H9 (cell line): ENCODE data around the gene TOPORS. TPM values are rescaled to one million over a fixed set of nuclear protein-coding genes. Genes with fewer than 3 reads are reported as not detected.

Experiments
- DNase-seq: peaks from one replicate; pipeline ENCODE4 v3.0.0-alpha.2; 2017
- H2AFZ ChIP-seq: one replicate; pipeline ENCODE4 v1.6.1; 2013; ENCODE audit warnings: mild to moderate bottlenecking, low read length, control low read depth, moderate library complexity
- H2AK5ac ChIP-seq: 2 replicates; pipeline ENCODE4 v1.6.1; 2013; ENCODE audit warnings: low read length, control low read depth, mixed read lengths; ENCODE audit not compliant: insufficient read length
- H2BK120ac ChIP-seq: one replicate; pipeline ENCODE4 v1.6.1; 2013; ENCODE audit warnings: low read depth, mild to moderate bottlenecking, low read length, control low read depth, inconsistent platforms; ENCODE audit not compliant: poor library complexity, severe bottlenecking
- H2BK12ac ChIP-seq: 2 replicates; pipeline ENCODE4 v1.6.1; 2013; ENCODE audit warnings: low read length, control low read depth, mixed read lengths, low read depth; ENCODE audit not compliant: insufficient read length
- H2BK15ac ChIP-seq: 2 replicates; pipeline ENCODE4 v1.6.1; 2013; ENCODE audit warnings: low read depth, low read length, control low read depth
- H2BK20ac ChIP-seq: one replicate; pipeline ENCODE4 v1.6.1; 2013; ENCODE audit warnings: low read depth, mild to moderate bottlenecking, low read length, control low read depth, inconsistent platforms; ENCODE audit not compliant: poor library complexity, severe bottlenecking
- H2BK5ac ChIP-seq: 2 replicates; pipeline ENCODE4 v1.6.1; 2013; ENCODE audit warnings: low read length, control low read depth, mixed read lengths; ENCODE audit not compliant: insufficient read length
- H3K14ac ChIP-seq: 2 replicates; pipeline ENCODE4 v1.6.1; 2013; ENCODE audit warnings: low read length, control low read depth; ENCODE audit not compliant: insufficient read depth
- H3K18ac ChIP-seq: 2 replicates; pipeline ENCODE4 v1.6.1; 2013; ENCODE audit warnings: low read depth, mild to moderate bottlenecking, mixed read lengths, low read length, control low read depth; ENCODE audit not compliant: insufficient read length
- H3K23ac ChIP-seq: 2 replicates; pipeline ENCODE4 v1.6.1; 2013; ENCODE audit warnings: low read length, control low read depth, mixed read lengths, low read depth; ENCODE audit not compliant: insufficient read length
- H3K23me2 ChIP-seq: 2 replicates; pipeline ENCODE4 v1.6.1; 2013; ENCODE audit warnings: low read depth, mild to moderate bottlenecking, mixed read lengths, low read length, control low read depth; ENCODE audit not compliant: insufficient read length, poor library complexity, severe bottlenecking
- H3K27ac ChIP-seq: 2 replicates; pipeline ENCODE4 v1.5.1; 2013; ENCODE audit warnings: low read length, control low read depth, mixed read lengths, low read depth; ENCODE audit not compliant: insufficient read length
- H3K27me3 ChIP-seq: 2 replicates; pipeline ENCODE4 v1.6.1; 2013; ENCODE audit warnings: low read length, control low read depth, inconsistent platforms; ENCODE audit not compliant: insufficient read depth
- H3K4ac ChIP-seq: 2 replicates; pipeline ENCODE4 v1.6.1; 2013; ENCODE audit warnings: low read depth, mild to moderate bottlenecking, control low read depth, inconsistent platforms, low read length, moderate library complexity
- H3K4me1 ChIP-seq: 2 replicates; pipeline ENCODE4 v1.6.1; 2013; ENCODE audit warnings: low read length, control low read depth, inconsistent platforms; ENCODE audit not compliant: insufficient read depth
- H3K4me2 ChIP-seq: 2 replicates; pipeline ENCODE4 v1.6.1; 2013; ENCODE audit warnings: low read length, control low read depth, mixed read lengths; ENCODE audit not compliant: insufficient read length, insufficient read depth
- H3K56ac ChIP-seq: 2 replicates; pipeline ENCODE4 v1.6.1; 2013; ENCODE audit warnings: low read depth, mild to moderate bottlenecking, mixed read lengths, low read length, control low read depth; ENCODE audit not compliant: insufficient read length
- H3K79me1 ChIP-seq: 2 replicates; pipeline ENCODE4 v1.6.1; 2013; ENCODE audit warnings: low read depth, mild to moderate bottlenecking, moderate library complexity, low read length, control low read depth, inconsistent platforms; ENCODE audit not compliant: insufficient read depth, poor library complexity, severe bottlenecking
- H3K79me2 ChIP-seq: 2 replicates; pipeline ENCODE4 v1.6.1; 2013; ENCODE audit warnings: low read length, control low read depth, inconsistent platforms; ENCODE audit not compliant: insufficient read depth
- H3K9ac ChIP-seq: 2 replicates; pipeline ENCODE4 v1.6.1; 2013; ENCODE audit warnings: low read length, control low read depth, mixed read lengths; ENCODE audit not compliant: insufficient read length; ENCODE audit errors: extremely low read depth
- H3K9me3 ChIP-seq: one replicate; pipeline ENCODE4 v1.6.1; 2013; ENCODE audit warnings: low read depth, low read length, inconsistent platforms; ENCODE audit not compliant: control insufficient read depth
- H3T11ph ChIP-seq: one replicate; pipeline ENCODE4 v1.6.1; 2013; ENCODE audit warnings: mild to moderate bottlenecking, low read length, control low read depth, inconsistent platforms
- H4K20me1 ChIP-seq: one replicate; pipeline ENCODE4 v1.6.1; 2013; ENCODE audit not compliant: control insufficient read depth, insufficient read length, insufficient read depth
- H4K5ac ChIP-seq: 2 replicates; pipeline ENCODE4 v1.6.1; 2013; ENCODE audit warnings: low read depth, mild to moderate bottlenecking, mixed read lengths, low read length, control low read depth; ENCODE audit not compliant: insufficient read length
- H4K8ac ChIP-seq: replicated peaks from 2 replicates; pipeline ENCODE4 v1.6.1; 2013; ENCODE audit warnings: low read length, control low read depth, mixed read lengths, low read depth; ENCODE audit not compliant: insufficient read length
- H4K91ac ChIP-seq: 2 replicates; pipeline ENCODE4 v1.6.1; 2013; ENCODE audit warnings: low read depth, mild to moderate bottlenecking, moderate library complexity, mixed read lengths, low read length, control low read depth; ENCODE audit not compliant: insufficient read length
- H3K27ac Mint-ChIP-seq, 3 experiments: 2 replicates in 2 of 3; 3 replicates in 1 of 3; pipeline ENCODE4 v1.8.0; 2020 to 2021; ENCODE audit warnings: mixed read lengths in 3 of 3, mild to moderate bottlenecking in 1 of 3, moderate library complexity in 1 of 3
- H3K27me3 Mint-ChIP-seq: 2 replicates; pipeline ENCODE4 v1.8.0; 2021; ENCODE audit warnings: low read depth, mild to moderate bottlenecking, moderate library complexity, mixed read lengths
- H3K36me3 Mint-ChIP-seq, 3 experiments: 2 replicates in 2 of 3; 3 replicates in 1 of 3; pipeline ENCODE4 v1.8.0; 2020 to 2021; ENCODE audit warnings: low read depth in 3 of 3, mixed read lengths in 3 of 3; ENCODE audit not compliant: insufficient read depth in 1 of 3
- H3K4me1 Mint-ChIP-seq, 2 experiments: 2 replicates each; pipeline ENCODE4 v1.8.0; 2020; ENCODE audit warnings: mixed read lengths in 2 of 2
- H3K4me3 Mint-ChIP-seq, 2 experiments: 2 replicates in 1 of 2; 3 replicates in 1 of 2; pipeline ENCODE4 v1.8.0; 2020 to 2021; ENCODE audit warnings: mild to moderate bottlenecking in 2 of 2, mixed read lengths in 2 of 2, moderate library complexity in 1 of 2
- H3K9me3 Mint-ChIP-seq, 2 experiments: 2 replicates in 1 of 2; 3 replicates in 1 of 2; pipeline ENCODE4 v1.8.0; 2020; ENCODE audit warnings: mild to moderate bottlenecking in 2 of 2, mixed read lengths in 2 of 2, moderate library complexity in 1 of 2
- total RNA-seq: library from RNA; stranded (reverse); gene quantifications from 2 replicates; pipeline ENCODE4 v1.2.1, GENCODE V29; 2021
- TF ChIP-seq, protein P1 (sequence below): fragments of 200-600 bp; sonication (generic); conservative IDR thresholded peaks from 3 replicates; pipeline ENCODE4 v1.8.0; 2021; ENCODE audit warnings: antibody characterized with exemption, mild to moderate bottlenecking

TOPORS gene
- total RNA-seq, 1 experiment from 2014 or later = 31.9 TPM

DNA sequence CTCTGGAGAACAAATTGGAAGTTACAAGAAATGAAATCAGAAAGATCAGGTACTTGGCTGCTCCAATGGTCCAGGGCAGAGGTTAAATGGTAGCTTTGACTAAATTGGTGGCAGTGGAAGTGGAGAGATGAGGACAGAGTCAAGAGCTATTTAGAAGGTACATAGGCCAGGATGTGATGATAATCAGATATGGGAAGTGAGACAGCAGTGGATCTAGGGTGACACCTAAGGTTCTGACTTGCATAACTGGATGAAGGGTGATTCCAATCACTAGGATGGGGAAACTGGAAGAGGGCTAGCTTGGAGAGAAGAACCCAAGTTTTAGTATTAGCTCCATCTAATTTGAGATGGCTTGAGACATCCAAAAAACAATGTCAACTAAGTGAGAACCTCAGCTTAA is 44.5 kb upstream of the TOPORS start:
- Histone ChIP-seq H3K56ac (no peak overlapping the region), H3K9ac (no peak overlapping the region), H4K91ac (no peak overlapping the region), H2BK15ac (no peak overlapping the region), H2BK5ac (no peak overlapping the region), H2AFZ (no peak overlapping the region), H3K79me2 (no peaks in the 10 kb centered on the region), H4K5ac (no peak overlapping the region), H3K4me1 (no peaks in the 10 kb centered on the region), H4K20me1 (no peaks in the 10 kb centered on the region), H2BK12ac (no peak overlapping the region), H4K8ac (no peak overlapping the region), H3K14ac (no peak overlapping the region), H3K79me1 (no peaks in the 10 kb centered on the region), H3K23ac (no peak overlapping the region), H3K23me2 (no peaks in the 10 kb centered on the region), H3K27ac (no peak overlapping the region), H2AK5ac (no peak overlapping the region), H3K27me3 (no peaks in the 10 kb centered on the region), H3T11ph (no peak overlapping the region), H2BK20ac (no peak overlapping the region), H3K9me3 (no peaks in the 10 kb centered on the region), H3K18ac (no peak overlapping the region), H2BK120ac (no peak overlapping the region), H3K4ac (no peak overlapping the region), H3K4me2 (no peak overlapping the region)
- Mint-ChIP-seq H3K27ac (no peak overlapping the region), H3K36me3 (no peaks in the 10 kb centered on the region), H3K27me3 (peaks cover 6% of the 10 kb centered on the region; the same call in 1 of the 2 replicates), H3K9me3 (peaks cover 0 to 47% of the 10 kb centered on the region in 2 experiments; a peak in 2 of 5 replicates), H3K4me1 (no peaks in the 10 kb centered on the region), H3K4me3 (no peak overlapping the region)
- TF ChIP-seq, protein P1, sequence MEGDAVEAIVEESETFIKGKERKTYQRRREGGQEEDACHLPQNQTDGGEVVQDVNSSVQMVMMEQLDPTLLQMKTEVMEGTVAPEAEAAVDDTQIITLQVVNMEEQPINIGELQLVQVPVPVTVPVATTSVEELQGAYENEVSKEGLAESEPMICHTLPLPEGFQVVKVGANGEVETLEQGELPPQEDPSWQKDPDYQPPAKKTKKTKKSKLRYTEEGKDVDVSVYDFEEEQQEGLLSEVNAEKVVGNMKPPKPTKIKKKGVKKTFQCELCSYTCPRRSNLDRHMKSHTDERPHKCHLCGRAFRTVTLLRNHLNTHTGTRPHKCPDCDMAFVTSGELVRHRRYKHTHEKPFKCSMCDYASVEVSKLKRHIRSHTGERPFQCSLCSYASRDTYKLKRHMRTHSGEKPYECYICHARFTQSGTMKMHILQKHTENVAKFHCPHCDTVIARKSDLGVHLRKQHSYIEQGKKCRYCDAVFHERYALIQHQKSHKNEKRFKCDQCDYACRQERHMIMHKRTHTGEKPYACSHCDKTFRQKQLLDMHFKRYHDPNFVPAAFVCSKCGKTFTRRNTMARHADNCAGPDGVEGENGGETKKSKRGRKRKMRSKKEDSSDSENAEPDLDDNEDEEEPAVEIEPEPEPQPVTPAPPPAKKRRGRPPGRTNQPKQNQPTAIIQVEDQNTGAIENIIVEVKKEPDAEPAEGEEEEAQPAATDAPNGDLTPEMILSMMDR = no peak
- DNase-seq = no peak
